Cardiac fibroblast (primary cell): ENCODE measurements around the gene MACROD2.
A peak's percentile ranks its signal among the peaks of the same experiment; 100 is the strongest.

Experiments
- DNase-seq, 2 donors: peaks; one replicate each; pipeline versions ENCODE4 v3.0.0 to v3.0.0-alpha.2; 2010; ENCODE audit warnings: low read depth in 2 of 2
- H3K4me3 ChIP-seq, 2 donors: replicated peaks in 1 of 2; 1 replicate in 1 of 2; 2 replicates in 1 of 2; pipeline ENCODE4 v1.5.1; 2011; ENCODE audit warnings: low read depth in 2 of 2, low read length in 2 of 2, mild to moderate bottlenecking in 2 of 2, moderate library complexity in 1 of 2
- CTCF ChIP-seq: IDR thresholded peaks from one replicate; pipeline ENCODE4 v1.5.1; 2011; ENCODE audit warnings: low read depth, mild to moderate bottlenecking, low read length, inconsistent platforms

The MACROD2 gene

GRCh38 chr20:15039088-15039752, 1043.9 kb downstream of the MACROD2 start:
- no peak for TF ChIP-seq CTCF

GRCh38 chr20:15042723-15043122, 1047.4 kb downstream of the MACROD2 start:
- H3K4me3 ChIP-seq: no peak overlapping the region
- no peak for DNase-seq
- TF ChIP-seq CTCF: no peak

More at GRCh38 chr20:15039088-15039752, 1043.9 kb downstream of the MACROD2 start:
- H3K4me3 ChIP-seq: no peak overlapping the region
- no peak for DNase-seq

- peak; percentile 1 to 61 for DNase-seq
- no peak overlapping the region for H3K4me3 ChIP-seq
- no peak for TF ChIP-seq CTCF
Measured at GRCh38 chr20:15045246-15045645, 1049.9 kb downstream of the MACROD2 start.

- no peak for TF ChIP-seq CTCF
- no peak overlapping the region for H3K4me3 ChIP-seq
- no peak for DNase-seq
Measured at GRCh38 chr20:15047042-15047441, 1051.7 kb downstream of the MACROD2 start.

GRCh38 chr20:15047601-15048000, 1052.3 kb downstream of the MACROD2 start:
- H3K4me3 ChIP-seq: no peak overlapping the region
- DNase-seq: no peak
- no peak for TF ChIP-seq CTCF

- TF ChIP-seq CTCF: no peak
- no peak overlapping the region for H3K4me3 ChIP-seq
- no peak for DNase-seq
Measured at GRCh38 chr20:15056246-15056645, 1060.9 kb downstream of the MACROD2 start.

- DNase-seq: no peak
- TF ChIP-seq CTCF: no peak
- no peak overlapping the region for H3K4me3 ChIP-seq
Measured at GRCh38 chr20:15058841-15059240, 1063.5 kb downstream of the MACROD2 start.
